Measurements from ENCODE around the gene BCL2L2. TPM values are rescaled to one million over a fixed set of nuclear protein-coding genes. Genes with fewer than 3 reads are reported as not detected.
A peak's percentile ranks its signal among the peaks of the same experiment; 100 is the strongest.

BCL2L2 gene
- total RNA-seq, 1 experiment from 2014 or later = 33.5 TPM

- Histone ChIP-seq H3K36me3 (ENCODE audit: low read depth, low read length) (peaks cover 10% of the 10 kb centered on the region; the same call in 1 of the 2 replicates), H3K9me3 (ENCODE audit: low read length) (no peaks in the 10 kb centered on the region), H4K20me1 (ENCODE audit: low read length) (no peaks in the 10 kb centered on the region), H3K9me2 (replicated peaks; ENCODE audit: low read length) (no peaks in the 10 kb centered on the region), H3K4me1 (ENCODE audit: insufficient read depth, low read length) (peaks cover 24% of the 10 kb centered on the region), H3K27ac (ENCODE audit: low read length) (no peak overlapping the region), H3K4me3 (ENCODE audit: low read length) (peak overlapping the region; percentile 86; the same call in 1 of the 2 replicates), H3K27me3 (ENCODE audit: low read length) (no peaks in the 10 kb centered on the region), H3F3A (ENCODE audit: low read length, unreplicated experiment) (no peaks in the 10 kb centered on the region), H2AFZ (ENCODE audit: low read length) (no peak overlapping the region), H3K4me2 (ENCODE audit: low read length) (peak overlapping the region; percentile 88), H3K9ac (ENCODE audit: low read length) (no peak overlapping the region), H3K79me2 (ENCODE audit: low read length) (peaks cover 47% of the 10 kb centered on the region)
- ATAC-seq (no peak), DNase-seq (no peak)
- ChIA-PET CTCF (interaction anchor here (0.6 kb wide), 1 partner anchor 10 kb away, joined by 3 read pairs; no protein-coding TSS in a partner anchor), POLR2A (ENCODE audit: unreplicated experiment) (no interaction called here)
- intact Hi-C loops (cut with micrococcal nuclease) = loop anchor here (5.0 to 10.0 kb wide), 3 partner anchors 158 to 544 kb away; partner anchors contain the start of genes NGDN and OXA1L
- no TSS peak for BruUV-seq (replicated peaks)
- TF ChIP-seq EZH2 (IDR thresholded peaks at IDR 0.05; ENCODE audit: low read length, unreplicated experiment) (no peak), CTCF (conservative IDR thresholded peaks at IDR 0.05; ENCODE audit: low read depth, low read length) (no peak), EZH2phosphoT487 (IDR thresholded peaks at IDR 0.05; ENCODE audit: borderline replicate concordance, low read length) (no peak)
Observed at GRCh38 chr14:23308721-23309445, 2.2 kb downstream of the BCL2L2 start.

GRCh38 chr14:23310546-23310945 is 3.9 kb downstream of the BCL2L2 start:
- H3K27me3 ChIP-seq (ENCODE audit: low read length) = no peaks in the 10 kb centered on the region
- no peaks in the 10 kb centered on the region for H3K9me2 ChIP-seq (replicated peaks; ENCODE audit: low read length)
- H3K9me3 ChIP-seq (ENCODE audit: low read length) = no peaks in the 10 kb centered on the region
- no peak overlapping the region for H2AFZ ChIP-seq (ENCODE audit: low read length)
- peaks cover 24% of the 10 kb centered on the region for H3K4me1 ChIP-seq (ENCODE audit: insufficient read depth, low read length)
- intact Hi-C loops (cut with micrococcal nuclease) = no loop called here
- POLR2A ChIA-PET (ENCODE audit: unreplicated experiment) = no interaction called here
- no peaks in the 10 kb centered on the region for H4K20me1 ChIP-seq (ENCODE audit: low read length)
- no TSS peak for BruUV-seq (replicated peaks)
- H3K4me2 ChIP-seq (ENCODE audit: low read length) = no peak overlapping the region
- H3K4me3 ChIP-seq (ENCODE audit: low read length) = no peak overlapping the region
- TF ChIP-seq EZH2phosphoT487 (IDR thresholded peaks at IDR 0.05; ENCODE audit: borderline replicate concordance, low read length) (no peak), CTCF (conservative IDR thresholded peaks at IDR 0.05; ENCODE audit: low read depth, low read length) (no peak), EZH2 (IDR thresholded peaks at IDR 0.05; ENCODE audit: low read length, unreplicated experiment) (no peak)
- H3K36me3 ChIP-seq (ENCODE audit: low read depth, low read length) = peaks cover 10% of the 10 kb centered on the region; the same call in 1 of the 2 replicates
- CTCF ChIA-PET = no interaction called here
- ATAC-seq (no peak), DNase-seq (no peak)
- peaks cover 47% of the 10 kb centered on the region for H3K79me2 ChIP-seq (ENCODE audit: low read length)
- H3F3A ChIP-seq (ENCODE audit: low read length, unreplicated experiment) = no peaks in the 10 kb centered on the region
- no peak overlapping the region for H3K27ac ChIP-seq (ENCODE audit: low read length)
- no peak overlapping the region for H3K9ac ChIP-seq (ENCODE audit: low read length)

- ATAC-seq (no peak), DNase-seq (no peak)
- Histone ChIP-seq H3K79me2 (ENCODE audit: low read length) (0 out of 2 replicates have a peak, but pooled peaks cover under 1% of the 10 kb centered on the region), H3K27ac (ENCODE audit: low read length) (no peak overlapping the region), H3K9me3 (ENCODE audit: low read length) (no peaks in the 10 kb centered on the region), H3K27me3 (ENCODE audit: low read length) (no peaks in the 10 kb centered on the region), H3K4me1 (ENCODE audit: insufficient read depth, low read length) (peaks cover 8% of the 10 kb centered on the region), H3K4me3 (ENCODE audit: low read length) (no peak overlapping the region), H4K20me1 (ENCODE audit: low read length) (no peaks in the 10 kb centered on the region), H3F3A (ENCODE audit: low read length, unreplicated experiment) (no peaks in the 10 kb centered on the region), H3K9ac (ENCODE audit: low read length) (no peak overlapping the region), H3K4me2 (ENCODE audit: low read length) (no peak overlapping the region), H3K9me2 (replicated peaks; ENCODE audit: low read length) (no peaks in the 10 kb centered on the region), H2AFZ (ENCODE audit: low read length) (no peak overlapping the region), H3K36me3 (ENCODE audit: low read depth, low read length) (peaks cover 12% of the 10 kb centered on the region)
- intact Hi-C loops (cut with micrococcal nuclease) = no loop called here
- CTCF ChIA-PET = no interaction called here
- POLR2A ChIA-PET (ENCODE audit: unreplicated experiment) = no interaction called here
- BruUV-seq (replicated peaks) = no TSS peak
- TF ChIP-seq EZH2phosphoT487 (IDR thresholded peaks at IDR 0.05; ENCODE audit: borderline replicate concordance, low read length) (no peak), CTCF (conservative IDR thresholded peaks at IDR 0.05; ENCODE audit: low read depth, low read length) (no peak), EZH2 (IDR thresholded peaks at IDR 0.05; ENCODE audit: low read length, unreplicated experiment) (no peak)
Observed at GRCh38 chr14:23316300-23316699, 9.7 kb downstream of the BCL2L2 start.
